ENCODE results near the gene TMEM154.
A peak's percentile ranks its signal among the peaks of the same experiment; 100 is the strongest.

TMEM154 gene

GRCh38 chr4:152679414-152680281, at the start of gene TMEM154:
TSS of gene TMEM154 (minus strand) at chr4:152679997. CDS start at chr4:152679933, 64 bp downstream.
- peak within 1 kb of the TSS; percentile 41 for H3K27ac ChIP-seq (ENCODE audit: low read depth, low read length)
- no peaks in the 10 kb centered on the region for H3K36me3 ChIP-seq (ENCODE audit: insufficient read depth, low read length)
- H3K4me3 ChIP-seq (ENCODE audit: low read depth, low read length), result peak within 1 kb of the TSS; percentile 79
- H3K4me1 ChIP-seq (ENCODE audit: control insufficient read depth, insufficient read depth, low read length, unreplicated experiment), result peaks cover 12% of the 10 kb centered on the region
- peak within 1 kb of the TSS; percentile 86 for H2AFZ ChIP-seq (ENCODE audit: low read length, unreplicated experiment)
- no peaks in the 10 kb centered on the region for H3K79me2 ChIP-seq (ENCODE audit: control insufficient read depth, insufficient read depth, low read length, unreplicated experiment)
- no peaks in the 10 kb centered on the region for H3K27me3 ChIP-seq (ENCODE audit: insufficient read depth, low read length)

- no peak overlapping the region for H3K4me3 ChIP-seq (ENCODE audit: low read depth, low read length)
- H3K27me3 ChIP-seq (ENCODE audit: insufficient read depth, low read length), result no peaks in the 10 kb centered on the region
- H3K4me1 ChIP-seq (ENCODE audit: control insufficient read depth, insufficient read depth, low read length, unreplicated experiment), result no peaks in the 10 kb centered on the region
- no peak overlapping the region for H3K27ac ChIP-seq (ENCODE audit: low read depth, low read length)
- no peaks in the 10 kb centered on the region for H3K36me3 ChIP-seq (ENCODE audit: insufficient read depth, low read length)
- no peaks in the 10 kb centered on the region for H3K79me2 ChIP-seq (ENCODE audit: control insufficient read depth, insufficient read depth, low read length, unreplicated experiment)
- H2AFZ ChIP-seq (ENCODE audit: low read length, unreplicated experiment), result peak overlapping the region; percentile 39
Measured at GRCh38 chr4:152729466-152729865, 49.7 kb upstream of the TMEM154 start.

GRCh38 chr4:152728343-152728742, 48.5 kb upstream of the TMEM154 start:
- Histone ChIP-seq H3K79me2 (ENCODE audit: control insufficient read depth, insufficient read depth, low read length, unreplicated experiment) (no peaks in the 10 kb centered on the region), H3K27ac (ENCODE audit: low read depth, low read length) (no peak overlapping the region), H3K4me3 (ENCODE audit: low read depth, low read length) (no peak overlapping the region), H2AFZ (ENCODE audit: low read length, unreplicated experiment) (no peak overlapping the region), H3K27me3 (ENCODE audit: insufficient read depth, low read length) (no peaks in the 10 kb centered on the region), H3K36me3 (ENCODE audit: insufficient read depth, low read length) (no peaks in the 10 kb centered on the region), H3K4me1 (ENCODE audit: control insufficient read depth, insufficient read depth, low read length, unreplicated experiment) (no peaks in the 10 kb centered on the region)

- H3K27ac ChIP-seq (ENCODE audit: low read depth, low read length), result no peak overlapping the region
Measured at GRCh38 chr4:152727784-152728183, 48.0 kb upstream of the TMEM154 start.

GRCh38 chr4:152724494-152724893, 44.7 kb upstream of the TMEM154 start:
- Histone ChIP-seq H3K36me3 (ENCODE audit: insufficient read depth, low read length) (no peaks in the 10 kb centered on the region), H3K4me1 (ENCODE audit: control insufficient read depth, insufficient read depth, low read length, unreplicated experiment) (no peaks in the 10 kb centered on the region), H2AFZ (ENCODE audit: low read length, unreplicated experiment) (no peak overlapping the region), H3K27ac (ENCODE audit: low read depth, low read length) (no peak overlapping the region), H3K4me3 (ENCODE audit: low read depth, low read length) (no peak overlapping the region), H3K27me3 (ENCODE audit: insufficient read depth, low read length) (no peaks in the 10 kb centered on the region; the same call in 1 of the 2 replicates), H3K79me2 (ENCODE audit: control insufficient read depth, insufficient read depth, low read length, unreplicated experiment) (no peaks in the 10 kb centered on the region)

More at GRCh38 chr4:152727784-152728183, 48.0 kb upstream of the TMEM154 start:
- Histone ChIP-seq H2AFZ (ENCODE audit: low read length, unreplicated experiment) (no peak overlapping the region), H3K79me2 (ENCODE audit: control insufficient read depth, insufficient read depth, low read length, unreplicated experiment) (no peaks in the 10 kb centered on the region), H3K4me1 (ENCODE audit: control insufficient read depth, insufficient read depth, low read length, unreplicated experiment) (no peaks in the 10 kb centered on the region), H3K4me3 (ENCODE audit: low read depth, low read length) (no peak overlapping the region), H3K36me3 (ENCODE audit: insufficient read depth, low read length) (no peaks in the 10 kb centered on the region), H3K27me3 (ENCODE audit: insufficient read depth, low read length) (no peaks in the 10 kb centered on the region)

- Histone ChIP-seq H3K27me3 (ENCODE audit: insufficient read depth, low read length) (no peaks in the 10 kb centered on the region; the same call in 1 of the 2 replicates), H3K27ac (ENCODE audit: low read depth, low read length) (no peak overlapping the region), H3K4me3 (ENCODE audit: low read depth, low read length) (no peak overlapping the region), H3K36me3 (ENCODE audit: insufficient read depth, low read length) (no peaks in the 10 kb centered on the region), H3K4me1 (ENCODE audit: control insufficient read depth, insufficient read depth, low read length, unreplicated experiment) (no peaks in the 10 kb centered on the region), H3K79me2 (ENCODE audit: control insufficient read depth, insufficient read depth, low read length, unreplicated experiment) (no peaks in the 10 kb centered on the region), H2AFZ (ENCODE audit: low read length, unreplicated experiment) (no peak overlapping the region)
Measured at GRCh38 chr4:152723236-152723635, 43.4 kb upstream of the TMEM154 start.

GRCh38 chr4:152719801-152720556, 40.2 kb upstream of the TMEM154 start:
- Histone ChIP-seq H3K36me3 (ENCODE audit: insufficient read depth, low read length) (no peaks in the 10 kb centered on the region), H3K4me3 (ENCODE audit: low read depth, low read length) (no peak overlapping the region), H2AFZ (ENCODE audit: low read length, unreplicated experiment) (no peak overlapping the region), H3K79me2 (ENCODE audit: control insufficient read depth, insufficient read depth, low read length, unreplicated experiment) (no peaks in the 10 kb centered on the region), H3K27me3 (ENCODE audit: insufficient read depth, low read length) (peaks cover 2% of the 10 kb centered on the region), H3K4me1 (ENCODE audit: control insufficient read depth, insufficient read depth, low read length, unreplicated experiment) (no peaks in the 10 kb centered on the region), H3K27ac (ENCODE audit: low read depth, low read length) (no peak overlapping the region)

GRCh38 chr4:152719291-152719690, 39.5 kb upstream of the TMEM154 start:
- Histone ChIP-seq H3K79me2 (ENCODE audit: control insufficient read depth, insufficient read depth, low read length, unreplicated experiment) (no peaks in the 10 kb centered on the region), H3K27ac (ENCODE audit: low read depth, low read length) (no peak overlapping the region), H2AFZ (ENCODE audit: low read length, unreplicated experiment) (no peak overlapping the region), H3K4me3 (ENCODE audit: low read depth, low read length) (no peak overlapping the region), H3K4me1 (ENCODE audit: control insufficient read depth, insufficient read depth, low read length, unreplicated experiment) (no peaks in the 10 kb centered on the region), H3K27me3 (ENCODE audit: insufficient read depth, low read length) (peaks cover 2% of the 10 kb centered on the region), H3K36me3 (ENCODE audit: insufficient read depth, low read length) (no peaks in the 10 kb centered on the region)

GRCh38 chr4:152715076-152715475, 35.3 kb upstream of the TMEM154 start:
- Histone ChIP-seq H3K27ac (ENCODE audit: low read depth, low read length) (no peak overlapping the region), H2AFZ (ENCODE audit: low read length, unreplicated experiment) (no peak overlapping the region), H3K36me3 (ENCODE audit: insufficient read depth, low read length) (no peaks in the 10 kb centered on the region), H3K79me2 (ENCODE audit: control insufficient read depth, insufficient read depth, low read length, unreplicated experiment) (no peaks in the 10 kb centered on the region), H3K4me1 (ENCODE audit: control insufficient read depth, insufficient read depth, low read length, unreplicated experiment) (no peaks in the 10 kb centered on the region), H3K4me3 (ENCODE audit: low read depth, low read length) (no peak overlapping the region), H3K27me3 (ENCODE audit: insufficient read depth, low read length) (peaks cover 2% of the 10 kb centered on the region; the same call in 1 of the 2 replicates)

- H3K79me2 ChIP-seq (ENCODE audit: control insufficient read depth, insufficient read depth, low read length, unreplicated experiment), result no peaks in the 10 kb centered on the region
- H3K4me1 ChIP-seq (ENCODE audit: control insufficient read depth, insufficient read depth, low read length, unreplicated experiment), result no peaks in the 10 kb centered on the region
- H3K4me3 ChIP-seq (ENCODE audit: low read depth, low read length), result no peak overlapping the region
- no peaks in the 10 kb centered on the region for H3K36me3 ChIP-seq (ENCODE audit: insufficient read depth, low read length)
- peaks cover 2% of the 10 kb centered on the region; the same call in 1 of the 2 replicates for H3K27me3 ChIP-seq (ENCODE audit: insufficient read depth, low read length)
- no peak overlapping the region for H3K27ac ChIP-seq (ENCODE audit: low read depth, low read length)
- no peak overlapping the region for H2AFZ ChIP-seq (ENCODE audit: low read length, unreplicated experiment)
Measured at GRCh38 chr4:152713951-152714705, 34.3 kb upstream of the TMEM154 start.
